Activated CD4-positive, alpha-beta T cell treated with anti-CD3 and anti-CD28 coated beads for 48 hours (primary cell): Measurements from ENCODE around the gene GMEB2.
"Not testable (repeated sequence)": the region's sequence is repeated elsewhere in the genome, so short reads cannot be mapped to it uniquely, and the experiment has no call there.

Experiments used
- DNase-seq: peaks from one replicate; pipeline ENCODE4 v3.0.0-alpha.2; 2020

Gene GMEB2

DNA sequence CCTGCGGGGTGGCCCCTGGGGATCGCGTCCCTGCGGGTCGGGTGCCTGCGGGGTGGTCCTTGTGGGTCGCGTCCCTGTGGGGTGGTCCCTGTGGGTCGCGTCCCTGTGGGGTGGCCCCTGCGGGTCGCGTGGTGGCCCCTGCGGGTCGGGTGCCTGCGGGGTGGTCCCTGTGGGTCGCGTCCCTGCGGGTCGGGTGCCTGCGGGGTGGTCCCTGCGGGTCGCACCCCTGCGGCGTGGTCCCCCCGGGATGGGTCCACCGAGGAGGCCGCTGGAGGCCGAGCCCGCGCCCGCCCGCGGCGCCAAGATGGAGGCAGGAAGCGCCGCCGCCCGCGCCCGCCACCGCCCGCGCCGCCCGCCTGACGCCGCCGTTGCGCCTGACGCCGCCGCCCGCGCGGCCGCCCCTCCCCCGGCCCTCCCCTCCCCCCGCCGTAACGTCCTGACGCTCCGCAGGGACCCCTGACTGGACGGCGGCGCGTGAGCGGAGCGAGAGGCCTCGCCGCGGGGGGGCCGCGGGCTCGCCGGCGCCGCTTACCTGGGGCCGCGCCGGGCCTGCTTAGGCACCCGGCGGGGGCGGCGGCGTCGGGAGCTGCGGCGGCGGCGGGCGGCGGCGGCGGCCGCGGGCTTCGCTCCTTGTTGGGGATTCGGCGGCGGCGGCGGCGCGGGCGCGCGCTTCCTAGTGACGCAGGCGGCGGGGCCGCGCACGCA lies at the start of gene GMEB2:
TSS of gene GMEB2 (minus strand) at position 678 of the 705 bp plus-strand sequence. CDS start 7,704 bp downstream, outside the sequence.
- DNase-seq: peak; percentile 78

DNA sequence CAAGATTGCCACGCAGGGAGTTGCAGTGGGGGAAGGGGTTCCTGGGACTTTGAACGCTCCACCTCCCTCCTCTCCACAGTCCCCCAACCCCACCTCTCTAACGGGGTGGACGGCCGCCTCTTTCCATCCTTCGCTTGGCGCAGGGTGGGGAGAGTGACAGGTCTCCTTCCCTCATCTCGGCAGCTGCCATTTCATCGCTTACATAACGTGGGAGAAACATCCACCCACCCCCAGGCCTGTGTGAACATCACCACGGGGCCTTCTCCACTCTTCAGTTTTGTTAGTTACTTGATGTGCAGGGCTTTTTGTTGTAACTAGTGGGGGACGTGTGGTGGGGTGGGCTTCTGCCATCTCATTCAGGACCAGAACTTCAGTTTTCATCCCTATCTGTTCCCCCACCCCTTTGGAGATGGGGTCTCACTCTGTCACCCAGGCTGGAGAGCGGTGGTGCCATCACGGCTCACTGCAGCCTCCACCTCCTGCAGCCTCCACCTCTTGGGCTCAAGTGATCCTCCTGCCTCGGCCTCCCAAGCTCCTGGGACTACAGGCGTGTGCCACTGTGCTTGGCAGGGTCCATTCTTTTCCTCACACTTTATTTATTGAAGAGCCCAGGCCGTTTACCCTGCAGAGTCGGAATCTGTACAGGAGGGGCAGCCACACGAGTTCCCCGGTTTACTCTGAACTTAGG lies 48.9 kb upstream of the GMEB2 start:
- DNase-seq: no peak

GRCh38 chr20:63673951-63674350 lies 47.0 kb upstream of the GMEB2 start:
- no peak for DNase-seq

DNA sequence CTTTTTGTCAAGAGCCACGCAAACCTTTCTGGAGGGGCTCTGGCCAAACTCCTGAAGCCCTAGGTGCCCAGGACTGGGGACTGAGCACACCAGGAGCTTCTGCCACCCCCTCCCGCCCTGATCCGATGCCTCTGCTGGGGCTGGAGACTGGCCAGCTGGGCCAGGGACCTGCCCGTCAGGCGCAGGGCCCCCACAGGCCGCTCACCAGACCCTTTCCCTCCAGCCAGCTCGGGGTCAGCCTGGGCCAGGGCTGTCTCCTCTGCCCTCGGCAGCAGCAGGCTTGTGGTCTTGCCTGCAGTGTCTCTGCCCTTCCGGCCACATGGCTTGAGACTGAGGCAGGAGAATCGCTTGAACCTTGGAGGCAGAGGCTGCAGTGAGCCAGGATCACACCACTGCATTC lies 45.8 kb upstream of the GMEB2 start:
- DNase-seq: no peak

GRCh38 chr20:63671695-63672094 lies 44.8 kb upstream of the GMEB2 start:
- not testable (repeated sequence) for DNase-seq

DNA sequence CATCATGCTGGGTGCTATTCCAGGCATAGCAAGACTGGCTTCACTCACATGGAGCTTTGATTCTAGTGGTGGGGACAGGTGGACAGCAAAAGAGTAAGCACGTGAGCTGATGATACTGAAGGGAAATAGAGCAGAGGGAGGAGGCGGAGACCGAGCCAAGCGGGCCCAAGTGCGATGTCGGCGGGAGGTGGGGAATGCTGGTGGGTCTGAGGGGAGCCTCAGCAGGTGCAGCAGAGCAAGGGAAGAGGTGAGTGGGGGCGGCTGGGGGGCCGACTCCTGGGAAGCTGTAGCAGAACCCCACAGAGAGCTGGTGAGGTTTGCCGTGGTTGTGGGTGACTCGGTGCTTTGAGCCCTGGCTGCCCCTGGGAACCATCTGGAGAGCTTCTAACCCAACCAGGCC lies 41.5 kb upstream of the GMEB2 start:
- DNase-seq: no peak

DNA sequence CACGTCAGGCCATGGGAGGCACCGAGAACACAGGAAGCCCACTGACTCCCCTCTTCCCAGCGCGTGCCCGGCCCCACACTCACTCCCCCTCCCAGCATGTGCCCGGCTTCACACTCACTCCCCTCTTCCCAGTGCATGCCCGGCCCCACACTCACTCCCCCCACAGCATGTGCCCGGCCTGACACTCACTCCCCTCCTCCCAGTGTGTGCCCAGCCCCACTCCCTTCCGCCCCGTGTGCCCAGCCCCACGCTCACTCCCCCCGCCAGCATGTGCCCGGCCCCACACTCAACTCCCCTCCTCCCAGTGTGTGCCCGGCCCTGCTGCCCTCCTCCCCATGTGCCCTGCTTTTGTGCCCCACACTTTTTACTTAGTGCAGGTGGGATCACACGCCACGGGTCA lies 41.0 kb upstream of the GMEB2 start:
- no peak for DNase-seq

- no peak for DNase-seq
Measured at GRCh38 chr20:63665708-63666107, 38.8 kb upstream of the GMEB2 start.

- DNase-seq: no peak
Measured at GRCh38 chr20:63664861-63665594, 38.1 kb upstream of the GMEB2 start.

- no peak for DNase-seq
Measured at GRCh38 chr20:63664143-63664851, 37.4 kb upstream of the GMEB2 start.

DNA sequence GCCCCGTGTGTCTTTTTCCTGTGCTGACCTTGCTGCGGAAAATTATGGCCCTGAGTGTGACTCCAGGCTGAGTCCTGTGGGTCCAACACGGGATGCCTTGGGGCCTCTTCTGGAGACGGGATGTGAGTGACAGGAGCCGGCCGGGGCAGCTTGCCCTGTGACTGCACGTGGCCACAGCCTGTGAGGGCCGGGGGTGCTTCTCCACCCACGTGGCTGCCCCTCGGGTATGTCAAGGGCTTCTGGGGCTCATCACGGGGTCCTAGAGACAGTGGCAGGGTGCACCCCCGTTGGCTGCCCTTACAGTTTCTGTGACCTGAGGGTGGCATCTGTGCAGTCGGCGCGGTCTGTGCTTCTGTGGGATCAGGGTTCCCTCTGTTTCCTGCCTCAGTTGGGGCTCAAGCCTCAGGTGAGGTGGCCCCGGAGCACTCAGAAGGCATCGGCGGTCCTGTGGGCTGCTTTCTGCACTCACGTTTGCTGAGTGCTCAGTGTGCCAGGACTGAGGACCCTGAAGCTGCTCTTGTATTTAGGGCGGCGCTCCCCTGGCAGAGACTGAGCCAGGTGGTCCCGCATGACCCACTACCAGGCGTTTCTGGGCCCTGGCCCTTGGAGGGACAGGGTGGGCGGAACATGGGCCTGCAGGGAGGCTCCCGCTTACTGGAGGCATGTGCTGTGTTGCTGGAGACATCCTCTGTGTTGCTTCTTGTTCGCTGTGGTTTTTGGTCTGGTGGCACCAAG lies 36.6 kb upstream of the GMEB2 start:
- no peak for DNase-seq

DNA sequence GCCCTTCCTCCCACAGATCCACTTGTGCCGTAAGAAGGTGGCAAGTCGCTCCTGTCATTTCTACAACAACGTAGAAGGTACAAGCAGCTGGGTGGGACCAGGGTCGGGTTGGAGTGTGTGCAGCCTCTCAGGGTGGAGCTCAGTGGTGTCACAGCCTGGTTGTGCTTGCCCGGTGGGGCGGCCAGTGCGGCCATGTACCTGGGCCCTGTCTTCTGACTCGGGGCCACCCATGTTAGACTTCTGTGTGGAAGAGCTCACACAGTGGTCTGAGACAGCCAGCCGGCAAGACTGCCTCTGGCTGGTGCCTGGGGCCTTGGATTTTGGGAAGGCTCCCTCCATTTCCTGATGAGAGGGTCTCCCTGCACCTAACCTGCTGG lies 35.9 kb upstream of the GMEB2 start:
- no peak for DNase-seq

DNA sequence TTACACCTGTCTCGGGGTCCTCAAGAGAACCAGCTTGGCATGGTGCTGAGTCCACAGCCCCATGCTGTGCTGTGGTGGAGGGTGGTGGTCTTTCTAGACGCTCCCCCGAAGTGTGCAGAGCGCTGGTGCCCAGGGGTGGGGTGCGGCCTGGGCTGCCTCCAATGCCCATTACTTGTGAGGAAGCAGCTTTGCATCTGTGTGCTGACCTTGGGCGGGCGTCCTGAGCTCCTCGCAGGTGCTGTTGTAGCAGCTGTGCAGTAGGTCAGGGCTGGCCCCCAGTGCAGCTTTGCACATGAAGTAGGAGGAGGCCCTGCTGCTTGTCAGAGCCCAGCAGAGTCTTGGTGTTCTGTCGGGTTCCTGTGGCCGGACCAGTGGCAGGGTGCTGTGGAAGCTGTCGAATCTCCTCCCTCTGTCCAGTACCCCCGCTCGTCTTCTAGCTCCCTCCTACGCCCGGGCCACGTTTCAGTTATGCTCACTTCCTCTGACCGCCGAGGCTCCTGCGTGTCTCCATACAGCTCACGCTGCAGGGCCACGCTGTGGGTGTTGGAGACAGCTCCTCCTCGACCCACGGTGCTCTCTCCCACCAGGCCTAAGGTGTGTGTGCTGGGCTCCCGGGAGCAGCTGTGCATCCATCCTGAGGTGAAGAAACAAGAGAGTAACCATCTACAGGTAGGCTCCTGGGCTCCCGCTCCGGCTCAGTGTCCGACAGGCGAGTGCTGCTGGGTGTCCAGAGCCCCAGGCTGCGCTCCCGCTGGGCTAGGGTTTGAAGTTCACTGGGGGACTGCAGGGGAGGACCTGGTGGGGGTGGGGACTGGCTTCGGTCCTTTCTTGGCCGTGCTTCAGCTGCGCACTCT lies 35.3 kb upstream of the GMEB2 start:
- DNase-seq: no peak

DNA sequence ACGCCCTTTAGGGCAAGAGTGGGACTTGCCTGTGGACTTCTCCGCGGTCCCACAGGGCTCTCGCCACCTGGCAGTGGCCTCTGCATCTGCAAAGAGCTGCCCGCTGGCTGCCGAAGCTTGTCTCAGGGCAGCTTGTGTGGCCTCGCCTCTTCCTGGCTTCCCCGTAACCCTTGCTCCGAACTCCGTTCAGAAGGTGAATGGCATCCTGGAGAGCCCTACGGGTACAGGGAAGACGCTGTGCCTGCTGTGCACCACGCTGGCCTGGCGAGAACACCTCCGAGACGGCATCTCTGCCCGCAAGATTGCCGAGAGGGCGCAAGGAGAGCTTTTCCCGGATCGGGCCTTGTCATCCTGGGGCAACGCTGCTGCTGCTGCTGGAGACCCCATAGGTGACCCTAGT lies 34.2 kb upstream of the GMEB2 start:
- DNase-seq: no peak

GRCh38 chr20:63660622-63661021 lies 33.7 kb upstream of the GMEB2 start:
- DNase-seq: no peak

DNA sequence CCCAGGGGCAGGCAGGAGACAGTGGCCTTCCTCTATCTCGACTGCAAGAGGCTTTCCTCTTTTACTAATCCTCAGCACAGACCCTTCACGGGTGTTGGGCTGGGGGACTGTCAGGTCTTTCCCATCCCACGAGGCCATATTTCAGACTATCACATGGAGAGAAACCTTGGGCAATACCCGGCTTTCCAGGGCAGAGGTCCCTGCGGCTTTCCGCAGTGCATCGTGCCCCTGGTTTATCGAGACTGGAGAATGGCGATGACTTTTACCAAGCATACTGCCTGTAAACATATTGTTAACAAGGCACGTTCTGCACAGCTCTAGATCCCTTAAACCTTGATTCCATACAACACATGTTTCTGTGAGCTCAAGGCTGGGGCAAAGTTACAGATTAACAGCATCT lies 33.3 kb upstream of the GMEB2 start:
- DNase-seq: not testable (repeated sequence)

DNA sequence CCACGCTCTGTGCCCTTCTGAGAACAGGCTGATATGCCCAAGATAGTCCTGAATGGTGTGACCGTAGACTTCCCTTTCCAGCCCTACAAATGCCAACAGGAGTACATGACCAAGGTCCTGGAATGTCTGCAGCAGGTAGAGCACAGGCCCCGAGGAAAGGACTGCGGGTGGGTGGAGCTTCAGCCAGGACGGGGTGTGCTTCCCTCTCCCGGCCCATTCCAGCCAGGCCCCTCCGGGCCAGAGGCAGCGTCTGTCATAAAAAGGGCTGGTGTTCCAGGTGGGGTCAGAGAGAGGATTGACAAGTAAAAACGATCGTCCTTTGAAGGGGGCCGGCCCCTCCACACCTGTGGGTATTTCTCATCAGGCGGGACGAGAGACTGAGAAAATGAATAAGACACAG lies 32.5 kb upstream of the GMEB2 start:
- no peak for DNase-seq

DNA sequence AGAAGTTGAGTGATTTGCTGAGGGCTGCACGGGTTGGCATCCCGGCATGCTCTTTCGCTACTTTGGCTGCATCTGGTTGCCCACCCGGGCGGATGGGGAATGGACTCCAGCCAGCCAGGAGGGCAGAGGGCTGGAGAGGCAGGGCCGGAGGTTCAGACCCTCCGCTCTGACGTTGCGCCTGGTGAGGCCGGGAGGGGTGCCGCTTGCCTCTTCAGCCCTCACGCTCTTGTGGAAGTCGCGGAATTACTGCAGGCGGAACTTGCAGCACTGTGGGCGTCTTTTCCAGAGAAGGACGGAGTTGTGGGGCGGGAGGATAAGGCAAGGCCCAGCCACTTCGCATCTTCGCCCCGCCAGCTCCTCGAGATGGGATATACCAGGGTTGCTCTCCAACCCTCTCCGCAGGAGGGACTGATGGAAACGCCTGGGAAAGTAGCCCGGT lies 31.9 kb upstream of the GMEB2 start:
- peak; percentile 52 for DNase-seq

DNA sequence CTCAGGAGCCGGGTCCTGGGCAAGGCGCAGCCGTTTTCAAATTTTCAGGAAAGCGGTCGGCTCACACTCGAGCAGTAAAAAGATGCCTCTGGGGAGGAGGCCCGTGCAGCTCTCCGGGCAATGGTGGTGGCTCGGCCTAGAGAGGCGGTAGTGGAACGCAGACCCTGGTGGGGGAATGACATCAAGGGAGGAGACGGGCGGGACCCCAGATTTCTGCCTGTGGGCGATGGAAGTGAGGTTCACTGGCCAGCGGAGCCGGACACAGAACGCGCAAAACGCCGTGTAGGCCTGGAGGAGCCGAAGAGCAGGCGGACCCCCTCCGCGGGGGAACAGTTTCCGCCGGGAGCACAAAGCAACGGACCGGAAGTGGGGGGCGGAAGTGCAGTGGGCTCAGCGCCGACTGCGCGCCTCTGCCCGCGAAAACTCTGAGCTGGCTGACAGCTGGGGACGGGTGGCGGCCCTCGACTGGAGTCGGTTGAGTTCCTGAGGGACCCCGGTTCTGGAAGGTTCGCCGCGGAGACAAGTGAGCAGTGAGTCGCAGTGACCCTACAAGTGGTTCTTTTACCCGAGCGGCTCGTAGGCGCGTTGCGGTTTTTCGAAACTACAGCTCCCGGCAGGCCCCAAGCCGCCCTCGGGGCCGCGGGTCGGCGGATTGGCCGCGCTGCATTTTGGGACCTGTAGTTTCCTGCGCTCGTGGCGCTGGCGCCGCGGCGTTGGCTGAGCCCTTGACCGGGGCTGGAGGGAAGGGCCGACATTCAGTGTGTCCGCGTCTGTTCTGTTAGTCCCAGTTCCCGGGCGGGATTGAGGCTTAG lies 31.2 kb upstream of the GMEB2 start, which contains the start of gene RTEL1:
TSS of gene RTEL1 (plus strand) at position 376 of the 812 bp plus-strand sequence. CDS start 1,091 bp downstream, outside the sequence.
- peak; percentile 91 for DNase-seq

- DNase-seq: no peak
Measured at GRCh38 chr20:63657260-63657936, 30.5 kb upstream of the GMEB2 start.
